Fibroblast of lung (primary cell): ENCODE measurements around the gene PCYT1A.
"Not testable (repeated sequence)": the region's sequence is repeated elsewhere in the genome, so short reads cannot be mapped to it uniquely, and the experiment has no call there.

Source experiments
- CTCF ChIP-seq, 2 donors: IDR thresholded peaks in 1 of 2; conservative IDR thresholded peaks in 1 of 2; 1 replicate in 1 of 2; 2 replicates in 1 of 2; pipeline ENCODE4 v1.5.1; 2011 to 2012; ENCODE audit warnings: low read length in 2 of 2, control low read depth in 1 of 2, inconsistent platforms in 1 of 2, low read depth in 1 of 2, mild to moderate bottlenecking in 1 of 2
- EZH2 ChIP-seq: IDR thresholded peaks from 2 replicates; pipeline ENCODE4 v1.5.1; 2012; ENCODE audit warnings: low read length, control low read depth, mild to moderate bottlenecking; ENCODE audit errors: missing control alignments

- TF ChIP-seq CTCF (conservative IDR thresholded peaks at IDR 0.05 in 1 of 2, IDR thresholded peaks at IDR 0.05 in 1 of 2; ENCODE audit: low read depth in 1 of 2, low read length in 2 of 2); EZH2: not testable (repeated sequence)
Measured at GRCh38 chr3:196302960-196303359, 15.4 kb upstream of the PCYT1A start.
